Neural progenitor cell (in vitro differentiated cells): ENCODE results near the gene RBMS1.

Experiments
- EZH2 ChIP-seq: fragments of 200-600 bp; sonication (generic); IDR thresholded peaks from 2 replicates; pipeline ENCODE4 v1.6.1; 2017; ENCODE audit warnings: antibody characterized with exemption, mild to moderate bottlenecking, moderate library complexity
- EZH2phosphoT487 ChIP-seq: fragments of 200-600 bp; sonication (generic); IDR thresholded peaks from 2 replicates; pipeline ENCODE4 v1.6.1; 2017; ENCODE audit warnings: antibody characterized with exemption
- TF ChIP-seq, protein P1 (sequence below): fragments of 200-600 bp; sonication (generic); IDR thresholded peaks from 2 replicates; pipeline ENCODE4 v1.5.1; 2017; ENCODE audit warnings: antibody characterized with exemption, mild to moderate bottlenecking

DNA sequence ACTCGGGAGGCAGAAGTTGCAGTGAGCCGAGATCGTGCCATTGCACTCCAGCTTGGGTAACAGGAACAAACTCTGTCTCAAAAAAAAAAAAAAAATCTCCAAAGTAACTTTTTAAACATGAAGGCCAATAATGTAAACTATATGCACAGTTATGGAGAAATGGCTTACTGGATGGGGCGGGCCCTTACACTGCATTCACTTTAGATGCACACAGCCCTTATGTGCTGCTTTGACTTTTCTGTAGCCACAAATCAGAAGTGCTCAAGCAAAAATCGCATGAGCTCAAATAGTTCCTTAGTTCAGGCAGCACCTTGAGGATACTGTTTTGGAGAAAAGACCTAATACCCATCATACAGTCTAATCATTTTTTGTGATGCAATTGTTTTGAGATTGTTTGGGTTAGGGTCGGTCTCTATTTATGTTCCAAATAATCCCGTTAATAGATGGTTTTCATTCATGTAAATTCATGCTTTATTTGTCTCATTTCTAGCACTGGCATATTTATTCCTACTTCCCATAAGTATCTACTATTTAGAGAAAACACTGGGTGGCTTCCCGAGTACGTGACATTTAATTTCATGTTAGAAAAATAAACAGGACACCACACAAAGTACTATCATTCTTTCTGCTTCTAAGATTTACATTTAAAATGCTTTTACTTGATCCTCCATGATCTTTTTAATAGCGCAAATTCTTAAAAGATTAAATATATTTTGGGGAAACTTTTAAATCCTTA is 34.7 kb downstream of the RBMS1 start:
- TF ChIP-seq, protein P1, sequence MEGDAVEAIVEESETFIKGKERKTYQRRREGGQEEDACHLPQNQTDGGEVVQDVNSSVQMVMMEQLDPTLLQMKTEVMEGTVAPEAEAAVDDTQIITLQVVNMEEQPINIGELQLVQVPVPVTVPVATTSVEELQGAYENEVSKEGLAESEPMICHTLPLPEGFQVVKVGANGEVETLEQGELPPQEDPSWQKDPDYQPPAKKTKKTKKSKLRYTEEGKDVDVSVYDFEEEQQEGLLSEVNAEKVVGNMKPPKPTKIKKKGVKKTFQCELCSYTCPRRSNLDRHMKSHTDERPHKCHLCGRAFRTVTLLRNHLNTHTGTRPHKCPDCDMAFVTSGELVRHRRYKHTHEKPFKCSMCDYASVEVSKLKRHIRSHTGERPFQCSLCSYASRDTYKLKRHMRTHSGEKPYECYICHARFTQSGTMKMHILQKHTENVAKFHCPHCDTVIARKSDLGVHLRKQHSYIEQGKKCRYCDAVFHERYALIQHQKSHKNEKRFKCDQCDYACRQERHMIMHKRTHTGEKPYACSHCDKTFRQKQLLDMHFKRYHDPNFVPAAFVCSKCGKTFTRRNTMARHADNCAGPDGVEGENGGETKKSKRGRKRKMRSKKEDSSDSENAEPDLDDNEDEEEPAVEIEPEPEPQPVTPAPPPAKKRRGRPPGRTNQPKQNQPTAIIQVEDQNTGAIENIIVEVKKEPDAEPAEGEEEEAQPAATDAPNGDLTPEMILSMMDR = no peak
- TF ChIP-seq EZH2phosphoT487 = no peak
- no peak for TF ChIP-seq EZH2
